ENCODE measurements around the gene PLA2G4E.

DNA sequence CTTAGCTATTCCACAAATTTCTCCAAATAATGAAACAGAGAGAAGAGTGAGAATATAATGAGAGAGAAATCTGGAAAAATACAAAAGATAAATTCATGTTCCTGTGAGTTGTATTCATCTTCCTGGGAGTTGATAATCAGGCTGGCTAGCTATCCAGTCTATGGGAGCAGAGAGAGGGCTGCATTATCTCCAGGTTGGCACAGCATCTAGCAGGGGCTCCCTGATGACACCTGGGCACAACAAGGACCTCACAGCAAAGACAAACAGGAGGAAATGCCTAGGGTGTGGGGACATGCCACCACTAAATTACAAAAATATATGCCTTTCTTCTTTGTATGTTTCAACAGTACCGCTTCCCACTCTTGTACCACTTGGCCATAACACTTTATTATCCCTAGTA is 50.4 kb downstream of the PLA2G4E start:
- TF ChIP-seq, protein P1, sequence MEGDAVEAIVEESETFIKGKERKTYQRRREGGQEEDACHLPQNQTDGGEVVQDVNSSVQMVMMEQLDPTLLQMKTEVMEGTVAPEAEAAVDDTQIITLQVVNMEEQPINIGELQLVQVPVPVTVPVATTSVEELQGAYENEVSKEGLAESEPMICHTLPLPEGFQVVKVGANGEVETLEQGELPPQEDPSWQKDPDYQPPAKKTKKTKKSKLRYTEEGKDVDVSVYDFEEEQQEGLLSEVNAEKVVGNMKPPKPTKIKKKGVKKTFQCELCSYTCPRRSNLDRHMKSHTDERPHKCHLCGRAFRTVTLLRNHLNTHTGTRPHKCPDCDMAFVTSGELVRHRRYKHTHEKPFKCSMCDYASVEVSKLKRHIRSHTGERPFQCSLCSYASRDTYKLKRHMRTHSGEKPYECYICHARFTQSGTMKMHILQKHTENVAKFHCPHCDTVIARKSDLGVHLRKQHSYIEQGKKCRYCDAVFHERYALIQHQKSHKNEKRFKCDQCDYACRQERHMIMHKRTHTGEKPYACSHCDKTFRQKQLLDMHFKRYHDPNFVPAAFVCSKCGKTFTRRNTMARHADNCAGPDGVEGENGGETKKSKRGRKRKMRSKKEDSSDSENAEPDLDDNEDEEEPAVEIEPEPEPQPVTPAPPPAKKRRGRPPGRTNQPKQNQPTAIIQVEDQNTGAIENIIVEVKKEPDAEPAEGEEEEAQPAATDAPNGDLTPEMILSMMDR (IDR thresholded peaks at IDR 0.05), result no peak
- TF ChIP-seq EP300 (IDR thresholded peaks at IDR 0.05) (no peak), POLR2A (IDR thresholded peaks at IDR 0.05; ENCODE audit: low read length) (no peak), POLR2AphosphoS2 (conservative IDR thresholded peaks at IDR 0.05; ENCODE audit: low read length) (no peak), RFX5 (IDR thresholded peaks at IDR 0.05) (no peak), NR3C1 (IDR thresholded peaks at IDR 0.05) (no peak)
- TF ChIP-seq, protein P2, sequence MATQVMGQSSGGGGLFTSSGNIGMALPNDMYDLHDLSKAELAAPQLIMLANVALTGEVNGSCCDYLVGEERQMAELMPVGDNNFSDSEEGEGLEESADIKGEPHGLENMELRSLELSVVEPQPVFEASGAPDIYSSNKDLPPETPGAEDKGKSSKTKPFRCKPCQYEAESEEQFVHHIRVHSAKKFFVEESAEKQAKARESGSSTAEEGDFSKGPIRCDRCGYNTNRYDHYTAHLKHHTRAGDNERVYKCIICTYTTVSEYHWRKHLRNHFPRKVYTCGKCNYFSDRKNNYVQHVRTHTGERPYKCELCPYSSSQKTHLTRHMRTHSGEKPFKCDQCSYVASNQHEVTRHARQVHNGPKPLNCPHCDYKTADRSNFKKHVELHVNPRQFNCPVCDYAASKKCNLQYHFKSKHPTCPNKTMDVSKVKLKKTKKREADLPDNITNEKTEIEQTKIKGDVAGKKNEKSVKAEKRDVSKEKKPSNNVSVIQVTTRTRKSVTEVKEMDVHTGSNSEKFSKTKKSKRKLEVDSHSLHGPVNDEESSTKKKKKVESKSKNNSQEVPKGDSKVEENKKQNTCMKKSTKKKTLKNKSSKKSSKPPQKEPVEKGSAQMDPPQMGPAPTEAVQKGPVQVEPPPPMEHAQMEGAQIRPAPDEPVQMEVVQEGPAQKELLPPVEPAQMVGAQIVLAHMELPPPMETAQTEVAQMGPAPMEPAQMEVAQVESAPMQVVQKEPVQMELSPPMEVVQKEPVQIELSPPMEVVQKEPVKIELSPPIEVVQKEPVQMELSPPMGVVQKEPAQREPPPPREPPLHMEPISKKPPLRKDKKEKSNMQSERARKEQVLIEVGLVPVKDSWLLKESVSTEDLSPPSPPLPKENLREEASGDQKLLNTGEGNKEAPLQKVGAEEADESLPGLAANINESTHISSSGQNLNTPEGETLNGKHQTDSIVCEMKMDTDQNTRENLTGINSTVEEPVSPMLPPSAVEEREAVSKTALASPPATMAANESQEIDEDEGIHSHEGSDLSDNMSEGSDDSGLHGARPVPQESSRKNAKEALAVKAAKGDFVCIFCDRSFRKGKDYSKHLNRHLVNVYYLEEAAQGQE (IDR thresholded peaks at IDR 0.05), result no peak
